Adrenal gland (tissue), 12 donors: ENCODE results near the gene TNFRSF6B. TPM values are rescaled to one million over a fixed set of nuclear protein-coding genes. Genes with fewer than 3 reads are reported as not detected.
A peak's percentile ranks its signal among the peaks of the same experiment; 100 is the strongest.

Experiments used
- DNase-seq, 7 donors: peaks; one replicate each; pipeline ENCODE4 v3.0.0-alpha.2; 2019 to 2020
- H3K27ac ChIP-seq, 5 donors: fragments of 200-600 bp; sonication (generic) in 4 of 5; 1 replicate in 3 of 5; 2 replicates in 2 of 5; pipeline versions ENCODE4 v1.5.1 to v1.8.0; 2016 to 2020; ENCODE audit warnings: mild to moderate bottlenecking in 1 of 5
- H3K27me3 ChIP-seq: fragments of 200-600 bp; 2 replicates; pipeline ENCODE4 v1.8.0; 2021
- H3K36me3 ChIP-seq, 2 donors: fragments of 200-600 bp; replicated peaks in 1 of 2; 1 replicate in 1 of 2; 2 replicates in 1 of 2; pipeline versions ENCODE4 v1.5.1 to v1.8.0; 2018 to 2022
- H3K4me1 ChIP-seq, 2 donors: fragments of 200-600 bp; replicated peaks in 1 of 2; 1 replicate in 1 of 2; 2 replicates in 1 of 2; pipeline versions ENCODE4 v1.5.1 to v1.8.0; 2018 to 2021
- H3K4me3 ChIP-seq, 4 donors: fragments of 200-600 bp; sonication (generic) in 3 of 4; one replicate each; pipeline ENCODE4 v1.5.1; 2016 to 2018
- H3K9me3 ChIP-seq, 3 donors: fragments of 200-600 bp; sonication (generic) in 1 of 3; replicated peaks in 1 of 3; 1 replicate in 2 of 3; 2 replicates in 1 of 3; pipeline versions ENCODE4 v1.5.1 to v1.8.0; 2016 to 2021
- CTCF ChIP-seq, 6 experiments: fragments of 450-650 bp in 4 of 6; fragments of 200-600 bp in 2 of 6; sonication (generic) in 1 of 6; IDR thresholded peaks; 1 replicate in 5 of 6; 2 replicates in 1 of 6; pipeline versions ENCODE4 v1.5.1 to v1.8.0; 2016 to 2021; ENCODE audit warnings: antibody characterized with exemption in 6 of 6, mild to moderate bottlenecking in 2 of 6, moderate library complexity in 1 of 6
- POLR2A ChIP-seq, 2 donors: fragments of 450-650 bp; IDR thresholded peaks; one replicate each; pipeline ENCODE4 v1.6.1; 2017; ENCODE audit warnings: antibody characterized with exemption in 2 of 2, mild to moderate bottlenecking in 2 of 2, moderate library complexity in 1 of 2
- WGBS, 4 donors: extraction: QIAGEN DNeasy Blood & Tissue Kit in 2 of 4; methylation state at CpG; one replicate each; pipeline versions ENCODE4 v1.1.5 to v1.1.7; 2013 to 2017; 5-methylcytosine and 5-hydroxymethylcytosine counted together
- intact Hi-C, 2 donors: fragments of 100-400 bp; cut with DNase I; formaldehyde crosslinking; loops; one replicate each; pipeline versions ENCODE4 v1.14.1 to v1.15.0; 2022 to 2023
- polyA plus RNA-seq, 3 donors: library from polyadenylated mRNA; stranded (reverse); fragments of 200-250 nt in 2 of 3; fragments of 350-450 nt in 1 of 3; fragmentation: Illumina TruSeq in 1 of 3; extraction: RNeasy Lipid Tissue Mini Kit (QIAGEN cat#74804) in 1 of 3; gene quantifications; one replicate each; pipeline ENCODE4 v1.2.3, GENCODE V29; 2013 to 2014
- total RNA-seq, 9 donors: library from RNA; depleted of rRNA in 4 of 9; stranded (reverse); fragments of >200 nt in 4 of 9; fragments of 120-200 nt in 1 of 9; fragmentation: NEBNext Ultra II Directional in 1 of 9; extraction: Animal tissue kit (Norgen Biotek cat#: 25700) in 1 of 9; gene quantifications; one replicate each; pipeline versions ENCODE4 v1.1.0 to v1.2.4, GENCODE V29; 2013 to 2023
- donor health status: healthy with polysubstance abuse.
- donor health status: Bipolar disorder and iron deficiency.
- donor health status: DM: yes; HTN: yes; CAD: no.
- donor health status: DM: no; HTN: no; CAD: no.
- donor health status: DM: no; HTN: no; CAD: no.
- donor health status: DM: yes; HTN: yes; CAD: no.

The TNFRSF6B gene
- total and polyA plus RNA-seq, 12 donors: 0.78 to 43.3 (median 3.2) TPM; not detected in 3

DNA sequence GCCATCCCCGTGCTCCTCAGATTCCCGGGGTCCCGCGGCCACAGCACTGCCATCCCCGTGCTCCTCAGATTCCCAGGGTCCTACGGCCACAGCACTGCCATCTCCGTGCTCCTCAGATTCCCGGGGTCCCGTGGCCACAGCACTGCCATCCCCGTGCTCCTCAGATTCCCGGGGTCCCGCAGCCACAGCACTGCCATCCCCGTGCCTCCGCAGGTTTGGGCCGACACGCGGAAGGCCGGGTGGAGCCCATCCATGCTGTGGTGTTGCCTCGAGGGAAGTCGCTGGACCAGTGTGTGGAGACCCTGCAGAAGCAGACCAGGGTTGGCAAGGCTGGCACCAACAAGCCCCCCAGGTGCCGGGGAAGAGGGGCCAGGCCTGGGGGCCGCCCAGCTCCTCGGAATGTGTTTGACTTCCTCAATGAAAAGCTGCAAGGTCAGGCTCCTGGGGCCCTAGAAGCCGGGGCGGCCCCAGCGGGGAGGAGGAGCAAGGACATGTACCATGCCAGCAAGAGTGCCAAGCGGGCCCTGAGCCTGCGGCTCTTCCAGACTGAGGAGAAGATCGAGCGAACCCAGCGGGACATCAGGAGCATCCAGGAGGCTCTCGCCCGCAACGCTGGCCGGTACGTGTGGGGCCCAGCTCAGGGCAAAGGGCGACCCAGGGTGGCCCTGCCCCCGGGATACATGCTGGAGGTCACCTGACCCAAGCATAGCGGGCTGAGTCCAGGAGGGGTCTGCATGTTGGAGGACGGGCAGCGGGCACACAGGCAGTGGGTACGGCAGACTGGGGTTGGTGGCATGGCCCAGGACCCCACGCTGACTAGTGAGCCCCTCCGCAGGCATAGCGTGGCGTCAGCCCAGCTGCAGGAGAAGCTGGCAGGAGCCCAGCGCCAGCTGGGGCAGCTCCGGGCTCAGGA, 38.8 kb downstream of the TNFRSF6B start:
- DNase-seq: peak in 5 of 7 donors; percentile 27 to 63 (median 42)
- 65 to 79% (median 69%) methylated on average over 31 to 48 of the region's 48 CpGs for WGBS, 4 donors

GRCh38 chr20:63735859-63736718, 39.6 kb downstream of the TNFRSF6B start, which contains the start of gene LIME1:
Gene LIME1, plus strand, starts transcription at chr20:63736664. Its CDS starts 886 bp downstream, at chr20:63737550.
- Histone ChIP-seq H3K27ac (no peak within 1 kb of the TSS), H3K9me3 (no peaks in the 10 kb centered on the region), H3K36me3 (peaks cover 0 to 24% of the 10 kb centered on the region in 2 donors), H3K4me1 (peaks cover 30 to 32% of the 10 kb centered on the region in 2 donors), H3K4me3 (peak within 1 kb of the TSS in 1 of 4 donors; percentile 33), H3K27me3 (no peaks in the 10 kb centered on the region)
- DNase-seq: peak in 3 of 7 donors; percentile 11 to 32 (median 20)
- 75 to 84% (median 79%) methylated on average over 12 to 31 of the region's 31 CpGs for WGBS, 4 donors
- intact Hi-C loops: no loop called here
- TF ChIP-seq CTCF (IDR thresholded peaks at IDR 0.05): no peak
- no peak for TF ChIP-seq POLR2A (IDR thresholded peaks at IDR 0.05)

More for the DNA sequence above, 38.8 kb downstream of the TNFRSF6B start:
- TF ChIP-seq POLR2A (IDR thresholded peaks at IDR 0.05) (no peak), CTCF (IDR thresholded peaks at IDR 0.05) (peak in 1 of 6 experiments; percentile 2)
- H3K36me3 ChIP-seq: peaks cover 0 to 24% of the 10 kb centered on the region in 2 donors
- intact Hi-C loops: no loop called here
- H3K27me3 ChIP-seq: no peaks in the 10 kb centered on the region
- H3K27ac ChIP-seq: no peak overlapping the region
- H3K4me1 ChIP-seq: peaks cover 23 to 26% of the 10 kb centered on the region in 2 donors
- no peaks in the 10 kb centered on the region for H3K9me3 ChIP-seq
- H3K4me3 ChIP-seq: no peak overlapping the region

DNA sequence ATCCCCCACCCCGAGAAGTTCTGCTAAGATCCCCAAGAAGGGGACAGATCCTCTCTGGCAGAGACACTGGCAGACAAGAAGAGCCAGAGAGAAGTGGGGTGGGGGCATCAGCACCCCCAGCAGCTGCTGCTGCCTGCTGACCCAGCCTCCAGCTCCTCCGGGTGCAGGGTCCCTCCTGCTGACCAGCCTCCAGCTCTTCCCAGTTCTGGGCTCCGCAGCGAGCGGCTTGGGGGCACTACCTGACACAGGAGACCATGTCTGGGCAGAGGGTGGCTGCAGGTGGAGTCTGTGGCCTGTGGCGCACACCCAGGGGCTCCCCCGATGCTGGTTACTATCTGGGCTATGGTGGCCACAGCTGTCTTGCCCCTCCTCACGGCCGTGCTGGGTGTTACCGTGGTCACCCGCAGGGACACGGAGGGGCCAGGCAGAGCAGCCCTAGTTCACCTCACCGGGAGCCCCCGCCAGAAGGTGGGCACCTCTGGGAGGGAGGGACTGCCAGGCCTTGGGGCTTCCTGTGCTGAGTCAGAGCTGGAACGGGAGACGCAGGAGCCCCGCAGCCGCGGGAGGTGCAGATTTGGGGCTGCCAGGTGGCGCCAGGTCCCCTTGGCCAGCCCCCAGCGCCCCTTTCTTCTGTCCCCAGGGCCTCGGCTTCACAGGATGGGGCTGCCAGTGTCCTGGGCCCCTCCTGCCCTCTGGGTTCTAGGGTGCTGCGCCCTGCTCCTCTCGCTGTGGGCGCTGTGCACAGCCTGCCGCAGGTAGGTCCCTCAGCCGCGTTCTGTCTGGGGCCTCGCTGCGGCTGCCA, 40.6 kb downstream of the TNFRSF6B start:
- H3K4me1 ChIP-seq: peaks cover 40 to 42% of the 10 kb centered on the region in 2 donors
- H3K4me3 ChIP-seq: peak overlapping the region in 1 of 4 donors; percentile 33
- WGBS, 4 donors: 17 to 82% (median 39%) methylated on average over 3 to 30 of the region's 30 CpGs
- intact Hi-C loops: no loop called here
- peak in 4 of 7 donors; percentile 19 to 36 (median 26) for DNase-seq
- H3K36me3 ChIP-seq: peaks cover 0 to 30% of the 10 kb centered on the region in 2 donors
- H3K9me3 ChIP-seq: no peaks in the 10 kb centered on the region
- H3K27ac ChIP-seq: no peak overlapping the region
- no peaks in the 10 kb centered on the region for H3K27me3 ChIP-seq
- TF ChIP-seq POLR2A (IDR thresholded peaks at IDR 0.05): no peak
- TF ChIP-seq CTCF (IDR thresholded peaks at IDR 0.05): no peak
